Measurements from ENCODE around the gene CHN1.
A peak's percentile ranks its signal among the peaks of the same experiment; 100 is the strongest.

CHN1 gene

GRCh38 chr2:174780856-174781255, 224.3 kb downstream of the CHN1 start:
- no peak for DNase-seq

DNA sequence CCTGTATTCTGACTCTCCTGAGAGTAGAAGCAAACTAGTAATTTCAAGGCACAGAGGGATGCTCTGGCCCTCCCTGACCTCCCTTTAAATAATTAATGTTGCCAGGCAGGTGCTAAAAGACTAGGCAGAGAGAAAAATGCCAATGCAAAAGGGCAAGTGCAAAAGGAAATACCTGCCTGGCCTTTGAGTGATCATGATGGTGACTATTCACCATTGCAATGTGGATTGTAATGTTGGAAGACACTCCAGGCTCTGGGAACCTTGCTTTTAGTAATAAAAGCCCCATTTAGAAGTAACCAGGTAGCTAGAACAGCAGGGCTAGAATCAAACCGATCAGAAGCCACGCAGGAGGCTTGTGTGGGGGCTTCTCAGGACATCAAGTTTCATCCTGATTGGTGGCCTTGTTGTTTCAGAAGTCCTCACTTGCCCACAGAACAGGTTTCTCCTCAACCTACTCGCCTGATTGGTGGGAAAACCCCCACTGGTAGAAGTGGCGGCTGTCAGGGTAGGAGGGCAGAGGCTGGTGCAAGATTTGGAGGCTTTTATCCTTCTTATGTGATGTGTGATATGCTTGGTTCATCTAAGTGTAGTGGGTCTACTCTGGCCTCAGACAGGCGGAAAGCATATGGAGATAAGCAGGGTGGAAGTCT, 224.9 kb downstream of the CHN1 start:
- no peak for DNase-seq

DNA sequence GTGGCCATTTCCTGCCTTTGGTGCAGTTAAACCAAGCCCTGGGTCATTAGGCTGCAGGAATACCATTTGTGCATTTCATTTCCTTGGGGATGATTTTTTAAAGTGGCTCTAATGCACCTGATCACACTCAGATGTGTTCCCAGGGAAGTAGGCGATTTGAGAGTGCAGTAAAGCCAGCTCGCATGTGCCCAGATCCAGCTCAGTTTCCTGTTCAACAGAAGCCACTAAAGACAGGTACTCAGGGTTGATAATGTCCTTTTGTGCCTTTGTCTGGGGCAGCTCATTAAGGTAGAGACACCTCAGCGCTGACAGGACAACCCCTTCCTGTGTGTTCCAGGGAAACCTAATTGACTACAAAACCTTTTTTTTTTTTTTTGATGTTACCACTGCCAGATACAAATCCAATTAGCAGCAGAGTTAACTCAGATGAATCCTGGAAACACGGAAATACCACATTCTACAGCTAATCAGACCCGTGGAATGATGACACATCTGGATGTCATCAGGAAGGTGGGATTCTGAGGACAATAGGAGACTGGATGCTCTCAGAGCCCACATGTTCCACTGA, 225.7 kb downstream of the CHN1 start:
- DNase-seq = no peak

DNA sequence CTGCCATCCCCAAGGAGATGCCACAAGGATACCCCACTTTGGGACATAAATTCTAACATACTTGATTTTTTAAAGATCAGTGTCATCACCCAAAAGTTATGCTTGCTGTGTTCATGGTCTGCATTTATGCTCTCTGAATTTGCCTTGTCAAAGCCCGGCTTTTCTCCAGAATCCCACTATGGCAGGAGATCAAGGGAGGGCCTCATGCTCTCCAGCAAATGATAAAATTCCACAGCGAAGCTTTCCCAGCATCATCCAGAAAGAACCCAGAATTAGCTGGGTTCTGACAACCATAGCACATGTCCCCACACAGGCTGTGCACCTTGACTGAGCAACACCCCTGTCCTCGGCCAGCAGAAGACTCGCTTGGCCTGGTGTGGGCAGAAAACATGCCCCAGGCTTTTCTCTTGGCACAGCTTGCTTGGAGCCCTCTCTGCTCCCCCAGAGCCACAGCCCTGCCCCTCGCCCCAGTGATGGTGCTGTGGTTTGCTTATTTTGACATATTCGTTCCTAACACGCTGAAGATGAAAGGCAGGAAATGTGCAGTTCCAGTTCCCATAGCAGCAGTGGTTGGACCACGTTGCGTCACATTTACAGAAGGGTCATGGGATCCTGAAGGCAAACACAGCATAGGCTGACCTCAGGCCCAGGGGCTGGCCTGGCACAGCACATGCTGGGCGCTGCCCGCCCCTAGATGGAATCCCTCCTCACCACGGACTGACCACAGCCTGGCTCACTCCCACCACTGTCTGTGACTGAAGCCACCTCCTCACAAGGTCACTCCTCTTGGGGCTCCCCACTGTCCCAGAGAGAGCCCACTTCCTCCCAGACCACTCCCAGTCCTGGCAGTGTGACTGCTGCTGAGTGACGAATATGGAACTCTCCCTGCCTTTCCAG, 226.8 kb downstream of the CHN1 start:
- peak; percentile 74 for DNase-seq

DNA sequence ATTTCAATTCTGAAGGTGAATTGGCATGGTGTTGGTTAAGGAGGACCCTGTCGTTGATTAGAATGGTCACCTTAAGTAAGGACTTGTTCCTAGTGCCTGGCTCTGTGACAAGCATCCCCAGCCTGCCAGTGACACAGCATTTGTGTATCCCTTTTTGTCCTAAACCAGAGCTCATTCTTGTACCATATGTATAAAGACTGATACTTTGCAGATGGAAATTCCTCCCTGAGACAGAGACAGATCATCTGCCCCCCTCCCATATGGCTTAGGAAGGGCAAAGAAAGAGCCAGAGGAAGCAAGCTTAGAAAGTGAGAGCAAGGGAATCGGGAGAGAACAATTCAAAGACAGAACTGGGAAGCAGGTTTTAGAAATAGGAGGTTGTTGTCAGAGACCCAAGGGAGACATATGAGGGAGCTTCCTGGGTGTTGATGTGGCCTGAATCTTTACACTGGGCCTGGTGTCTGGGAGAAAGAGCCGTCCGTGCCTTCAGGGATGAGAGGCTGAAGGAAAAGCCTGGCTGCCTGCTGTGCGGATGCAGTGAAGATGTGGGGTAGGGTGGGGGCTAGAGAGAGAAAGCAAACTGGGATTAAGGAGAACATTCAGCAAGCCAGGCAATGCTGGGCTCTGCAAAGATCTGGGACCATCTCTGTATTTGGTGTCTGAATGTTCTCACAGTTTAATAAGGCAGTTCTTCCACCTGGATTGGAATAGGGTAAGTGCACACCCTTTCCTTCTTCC, 227.7 kb downstream of the CHN1 start:
- DNase-seq = no peak

GRCh38 chr2:174776675-174777074, 228.5 kb downstream of the CHN1 start:
- no peak for DNase-seq

GRCh38 chr2:174776223-174776622, 229.0 kb downstream of the CHN1 start:
- no peak for DNase-seq

- DNase-seq = no peak
Measured at GRCh38 chr2:174775571-174775980, 229.6 kb downstream of the CHN1 start.

- no peak for DNase-seq
Measured at GRCh38 chr2:174774886-174775285, 230.3 kb downstream of the CHN1 start.

GRCh38 chr2:174773215-174773614, 232.0 kb downstream of the CHN1 start:
- no peak for DNase-seq

DNA sequence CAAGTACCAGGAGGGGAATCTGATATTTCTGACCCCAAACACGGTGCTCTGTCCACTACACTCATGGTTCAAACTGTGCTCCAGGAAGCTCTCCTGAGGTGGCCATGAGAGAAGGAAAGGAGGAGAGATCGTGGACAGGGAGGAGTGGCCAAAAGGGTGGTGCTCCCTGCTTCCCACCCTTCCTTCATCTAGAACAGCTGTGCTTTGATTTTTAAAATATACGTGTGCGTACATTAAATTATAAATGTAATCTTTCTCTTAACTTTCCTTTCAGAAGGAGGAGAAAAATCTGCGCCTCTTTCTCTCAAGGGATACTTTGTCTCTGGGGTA, 232.7 kb downstream of the CHN1 start:
- DNase-seq = no peak

DNA sequence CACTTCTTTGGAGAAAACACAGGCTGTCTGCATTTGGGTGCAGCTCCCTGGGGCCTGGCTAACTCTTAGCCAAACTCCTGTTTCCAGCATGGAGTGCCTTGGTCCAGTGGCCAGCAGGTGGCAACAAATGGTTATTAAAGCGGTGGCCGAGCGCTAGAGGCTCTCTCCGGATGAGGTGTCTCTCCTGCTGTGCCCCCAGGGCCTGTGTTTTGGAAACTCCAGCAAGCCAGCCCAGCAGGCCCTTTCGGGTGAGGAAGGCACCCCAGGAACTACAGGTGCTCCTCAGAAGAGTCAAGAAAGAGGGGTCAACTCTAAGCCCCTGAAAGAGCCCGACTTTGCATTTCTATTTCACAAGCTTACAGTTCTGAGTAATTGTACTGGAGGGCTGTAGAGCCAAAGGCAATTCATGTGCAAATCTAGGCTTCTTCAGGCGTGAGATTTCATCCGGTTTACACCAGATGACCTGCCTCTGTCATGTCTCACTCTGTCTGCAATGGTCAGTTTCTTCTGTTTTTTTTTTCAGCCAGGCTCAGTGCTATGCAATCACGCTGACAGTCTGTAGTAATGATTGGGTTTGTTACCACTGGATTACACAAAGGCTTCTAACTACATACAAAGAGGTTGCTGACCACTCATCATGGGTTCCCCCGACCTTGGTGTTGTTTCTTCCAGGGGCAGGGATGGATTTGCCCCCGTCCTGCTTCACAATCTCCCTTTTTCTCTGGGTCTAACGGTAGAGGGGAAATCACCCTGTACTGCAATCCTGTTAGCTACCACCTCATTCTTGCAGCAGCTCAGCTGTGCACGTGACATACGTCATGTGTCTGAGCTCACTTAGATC, 233.3 kb downstream of the CHN1 start:
- DNase-seq = peak; percentile 55

DNA sequence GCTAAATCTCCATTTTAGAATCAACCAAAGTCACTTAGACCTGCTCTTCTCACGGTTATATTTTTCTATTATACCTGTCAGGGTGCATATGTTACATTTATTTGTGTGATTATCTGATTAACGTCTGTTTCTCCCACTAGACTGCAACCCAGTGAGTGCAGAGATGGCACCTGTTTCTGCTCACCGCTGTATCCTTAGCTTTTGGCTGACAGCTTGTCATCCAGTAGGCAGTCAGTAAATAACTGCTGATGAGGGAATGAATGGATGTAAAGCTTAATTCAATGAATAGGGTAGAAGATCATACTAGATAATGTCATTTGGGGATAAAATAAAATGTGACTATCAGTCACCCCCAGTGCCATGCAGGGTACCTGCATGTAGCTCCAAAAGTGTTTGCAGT, 234.0 kb downstream of the CHN1 start:
- no peak for DNase-seq

- no peak for DNase-seq
Measured at GRCh38 chr2:174768557-174768956, 236.6 kb downstream of the CHN1 start.

DNA sequence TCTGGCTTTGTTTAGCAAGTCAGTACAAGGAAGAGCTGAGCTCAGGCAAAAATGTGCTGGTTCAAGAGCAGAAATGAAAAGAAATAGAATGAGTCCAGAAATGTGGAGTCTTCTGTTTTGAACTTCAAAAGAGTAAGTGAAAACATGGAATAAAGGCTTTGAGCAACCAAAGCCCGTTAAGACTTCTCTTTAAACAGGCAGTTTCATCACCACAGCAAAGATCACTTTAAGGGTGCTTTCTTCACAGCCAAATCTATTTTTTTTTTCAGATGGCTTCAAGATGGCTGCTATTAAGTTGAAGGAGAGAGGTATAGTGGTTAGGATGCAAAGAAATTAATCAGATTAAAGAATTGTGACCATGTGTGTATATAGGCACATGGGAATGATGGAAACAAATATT, 238.9 kb downstream of the CHN1 start:
- no peak for DNase-seq

DNA sequence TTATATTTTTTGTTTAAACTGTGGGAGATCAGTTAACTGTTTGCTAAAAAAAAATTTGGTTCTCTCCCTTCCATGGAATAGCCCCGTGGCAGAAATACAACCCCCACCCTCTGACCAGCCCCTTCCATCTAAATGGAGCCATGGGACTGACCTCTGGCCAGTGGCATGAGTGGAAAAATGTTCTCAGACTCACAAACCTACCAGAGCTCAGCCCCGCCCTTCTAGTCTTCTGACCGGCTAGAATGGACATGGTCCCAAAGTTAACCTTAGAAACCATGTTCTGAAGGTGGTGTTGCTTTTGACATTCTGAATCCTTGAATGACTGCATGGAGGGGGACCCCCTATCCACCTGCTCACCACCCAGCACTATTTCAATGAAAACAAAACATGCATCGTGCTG, 239.6 kb downstream of the CHN1 start:
- DNase-seq = no peak

DNA sequence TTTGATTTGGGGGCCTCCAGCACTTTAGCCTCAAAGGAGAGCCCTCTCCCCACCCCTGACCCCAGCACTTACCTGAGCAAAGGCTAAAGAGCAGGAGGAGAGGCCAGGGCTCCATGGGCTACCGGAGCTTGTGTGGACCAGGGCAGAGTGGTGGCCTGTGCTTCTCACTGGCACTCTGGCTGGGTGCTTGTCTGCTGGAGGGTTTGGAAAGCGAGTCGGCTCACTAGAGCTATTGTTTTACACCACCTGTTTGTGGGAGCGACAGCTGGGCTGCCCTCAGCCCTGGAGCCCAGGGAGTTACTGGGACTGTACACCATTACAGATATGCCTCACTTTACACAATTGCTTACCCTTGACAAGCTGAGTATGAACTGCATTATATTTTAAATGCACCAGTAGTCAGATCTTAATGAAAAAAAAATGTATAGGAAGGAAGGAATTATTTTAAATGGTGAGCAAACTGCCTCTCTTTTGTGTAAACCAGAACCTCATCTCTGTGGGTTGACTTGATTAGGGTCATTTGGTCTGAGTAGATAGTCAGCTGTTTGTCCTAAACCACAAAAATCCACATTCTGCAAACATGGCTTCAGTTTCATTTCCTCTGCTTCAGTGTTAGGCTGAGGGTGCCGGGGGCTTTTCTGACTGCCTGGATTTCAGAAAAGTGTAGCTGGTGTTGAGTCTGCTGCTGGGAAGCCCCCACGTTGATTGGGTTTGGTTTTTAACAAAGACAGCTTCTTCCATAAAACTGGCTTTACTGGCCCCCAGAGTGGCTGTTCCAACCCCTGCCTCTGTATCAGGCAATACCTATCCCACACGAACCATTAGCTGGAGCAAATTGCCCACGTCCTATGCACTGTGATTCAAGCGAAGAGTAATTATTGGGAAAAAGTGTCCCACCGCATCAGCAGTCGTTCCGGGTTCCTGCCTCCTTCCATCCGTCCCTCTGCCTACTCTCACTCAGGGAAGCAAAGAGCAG, 240.6 kb downstream of the CHN1 start, which contains the start of gene CHRNA1:
Gene CHRNA1, minus strand, starts transcription at position 193 of the 976 bp plus-strand sequence. Its CDS starts 78 bp downstream, at position 115.
- no peak for DNase-seq

DNA sequence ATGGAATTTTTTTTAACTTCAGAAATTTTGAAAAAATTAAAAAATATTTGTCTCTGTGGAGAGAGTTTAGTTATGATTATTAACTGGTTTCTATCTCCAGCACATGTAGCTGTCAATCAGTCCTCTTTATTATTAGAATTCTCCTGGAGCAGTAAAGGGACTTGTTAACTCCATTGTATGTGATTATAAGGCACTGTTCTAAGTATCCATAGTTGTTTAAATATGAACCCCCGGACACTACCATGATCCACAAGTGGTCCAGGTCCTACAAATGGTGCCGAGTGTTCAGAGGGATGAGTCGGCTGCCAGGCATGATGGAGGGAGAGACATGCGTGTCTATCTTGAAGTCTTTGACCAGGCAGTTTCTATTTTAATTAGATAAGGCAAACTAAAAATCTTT, 241.4 kb downstream of the CHN1 start:
- no peak for DNase-seq

- no peak for DNase-seq
Measured at GRCh38 chr2:174762464-174762863, 242.7 kb downstream of the CHN1 start.

- DNase-seq = no peak
Measured at GRCh38 chr2:174761837-174762236, 243.3 kb downstream of the CHN1 start.

- no peak for DNase-seq
Measured at GRCh38 chr2:174760845-174761473, 244.2 kb downstream of the CHN1 start.

Measured in activated T-cell treated with anti-CD3 and anti-CD28 coated beads, Interleukin-2, amount 50 U/mL, for 1 hour (primary cell).